IPS-NIHi7 (cell line): ENCODE results near the gene SFRP4.

Source experiments
- DNase-seq: peaks from one replicate; pipeline ENCODE4 v3.0.0; 2012; ENCODE audit warnings: mixed read lengths; ENCODE audit errors: extremely low spot score

Gene SFRP4

GRCh38 chr7:37925620-37926019, 9.0 kb upstream of the SFRP4 start:
- no peak for DNase-seq

DNA sequence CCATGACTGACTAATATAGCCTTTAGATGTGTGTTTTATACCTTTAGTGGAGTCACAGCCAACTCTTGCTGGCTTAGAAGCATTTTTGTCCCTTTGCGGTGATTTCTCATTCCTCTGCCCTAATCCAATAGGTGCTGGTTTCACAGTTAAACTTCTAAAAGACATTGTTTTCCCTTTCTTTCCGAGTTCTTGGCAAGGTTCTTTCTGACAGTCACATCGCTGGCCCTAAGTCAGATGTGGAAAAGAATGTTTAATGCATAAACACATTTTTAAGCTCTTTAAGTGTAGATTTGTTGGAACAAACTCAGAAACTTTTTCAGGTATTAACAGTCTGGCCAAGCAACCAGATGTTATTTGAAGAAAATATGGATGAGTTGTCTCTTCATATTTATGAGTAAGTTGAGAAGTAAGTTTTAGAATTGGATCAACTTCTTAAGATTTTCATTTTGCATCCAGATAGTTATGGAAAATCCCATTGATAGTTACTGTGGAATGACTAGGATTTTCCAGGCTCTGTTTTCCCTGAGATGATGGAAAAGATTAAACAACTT, 7.9 kb upstream of the SFRP4 start:
- DNase-seq: no peak

- DNase-seq: no peak
Measured at GRCh38 chr7:37923996-37924395, 7.4 kb upstream of the SFRP4 start.

GRCh38 chr7:37921876-37922275, 5.3 kb upstream of the SFRP4 start:
- DNase-seq: no peak

GRCh38 chr7:37920849-37921805, 4.5 kb upstream of the SFRP4 start:
- peak; percentile 56 for DNase-seq

DNA sequence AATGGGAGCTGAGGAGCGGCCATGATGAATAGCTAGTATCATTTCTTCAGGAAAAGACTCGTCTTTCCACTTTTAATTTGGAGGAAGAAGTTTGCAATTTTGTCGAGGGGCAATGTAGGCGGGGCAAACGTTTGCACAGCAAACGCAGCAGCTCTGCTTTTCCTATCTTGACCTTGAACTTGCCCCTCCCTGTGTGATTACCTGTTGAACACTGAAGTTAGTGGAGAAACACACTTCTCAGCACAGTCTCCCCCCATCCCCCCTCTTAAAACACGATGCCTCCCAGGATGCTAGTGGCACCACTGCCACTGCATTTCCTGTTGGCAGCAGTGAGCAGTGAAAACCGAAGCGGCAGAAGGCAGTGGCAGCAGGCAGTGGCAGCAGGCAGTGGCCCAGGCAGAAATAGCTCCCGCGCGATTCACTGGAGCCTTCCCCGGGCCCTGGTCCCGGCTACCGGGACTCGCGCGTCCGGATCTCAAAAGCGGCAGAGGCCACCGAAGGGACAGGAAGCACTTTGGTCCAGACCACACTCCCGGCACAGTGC, 3.8 kb upstream of the SFRP4 start, which contains the start of gene EPDR1:
TSS of gene EPDR1 (plus strand) at position 336 of the 544 bp plus-strand sequence. CDS start 300 bp downstream, outside the sequence.
- DNase-seq: peak; percentile 40

GRCh38 chr7:37918526-37918925, 1.9 kb upstream of the SFRP4 start:
- no peak for DNase-seq

GRCh38 chr7:37916017-37916672, 472 bp downstream of the SFRP4 start:
- no peak for DNase-seq

- DNase-seq: no peak
Measured at GRCh38 chr7:37915438-37915837, 1.2 kb downstream of the SFRP4 start.

GRCh38 chr7:37912756-37913155, 3.9 kb downstream of the SFRP4 start:
- no peak for DNase-seq

DNA sequence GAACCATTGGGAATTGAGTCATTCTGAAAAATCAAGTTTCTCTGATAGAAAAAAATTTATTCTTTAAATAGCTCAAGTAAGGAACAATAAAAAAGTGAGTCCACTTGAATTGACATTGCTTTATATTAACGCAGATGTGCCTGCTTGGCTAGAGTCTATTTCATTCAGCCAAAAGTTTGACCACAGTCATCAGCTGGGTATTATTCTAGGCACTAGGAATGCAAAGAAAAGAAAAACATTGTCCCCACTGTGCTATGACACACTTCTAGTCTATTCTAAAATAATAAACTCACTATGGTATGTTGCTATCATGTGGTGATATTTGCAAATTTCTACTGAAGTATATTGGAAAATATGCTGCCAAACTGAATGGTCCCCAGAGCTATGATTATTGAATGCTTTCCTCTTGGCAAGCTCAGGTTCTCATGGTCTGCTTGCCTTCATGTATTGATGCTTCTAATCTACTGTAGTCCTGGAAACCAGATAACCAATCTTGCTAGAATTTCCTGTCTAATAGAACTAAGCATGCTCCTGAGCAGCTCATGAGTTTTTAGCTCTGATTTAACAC, 8.3 kb downstream of the SFRP4 start:
- no peak for DNase-seq

- no peak for DNase-seq
Measured at GRCh38 chr7:37901890-37902524, 14.6 kb downstream of the SFRP4 start.

DNA sequence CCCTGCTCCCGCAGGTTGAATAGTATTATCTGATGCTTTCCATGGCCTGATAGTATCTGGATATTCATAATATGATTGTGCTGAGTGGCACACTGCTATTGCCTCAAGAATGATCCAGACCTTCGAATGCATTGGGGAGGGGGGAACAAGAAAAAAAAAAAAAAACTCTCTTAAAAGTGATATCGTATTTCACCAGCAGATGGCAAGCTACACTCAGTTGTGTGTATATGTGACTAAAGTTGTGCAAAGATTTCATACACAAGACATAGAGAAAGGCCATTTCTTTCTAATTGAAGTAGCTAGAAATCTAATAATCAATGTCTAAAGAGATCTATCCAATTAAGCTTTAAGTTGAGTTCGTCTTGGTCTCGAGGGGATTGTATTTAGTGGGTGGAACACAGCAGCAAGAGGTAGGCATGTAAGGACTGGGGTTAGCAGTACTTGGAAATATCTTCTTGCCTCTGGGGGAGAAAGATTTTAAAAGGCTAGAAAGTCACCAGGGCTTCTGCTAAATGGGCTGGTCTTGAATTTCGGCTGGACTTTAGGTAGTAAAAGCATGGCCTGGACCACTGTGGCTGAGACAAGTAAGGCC, 15.3 kb downstream of the SFRP4 start:
- peak; percentile 38 for DNase-seq

DNA sequence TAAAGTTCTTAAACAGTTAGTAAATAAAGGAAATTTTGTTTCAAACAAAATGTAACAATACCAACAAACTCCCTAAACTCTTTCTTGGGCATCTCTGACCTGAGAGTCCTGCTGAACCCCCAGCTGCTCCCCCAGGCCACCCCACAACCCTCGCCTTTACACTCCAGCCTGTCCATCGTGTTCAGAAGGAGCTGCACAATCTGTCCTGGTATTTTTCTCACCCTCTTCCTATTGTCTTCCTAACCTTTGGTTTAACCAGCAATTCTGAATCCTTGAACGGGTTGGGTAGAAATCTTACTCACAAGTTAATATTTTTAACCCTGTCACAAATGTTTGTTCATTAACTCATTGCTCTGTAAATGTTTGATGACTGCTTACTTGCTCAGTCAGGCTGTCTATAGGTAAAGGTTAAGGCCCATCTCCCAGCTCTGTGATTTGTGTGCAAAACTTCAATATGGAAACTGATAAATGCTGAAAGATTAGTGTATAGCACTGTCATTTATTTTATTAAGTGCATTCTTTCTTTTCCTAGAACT, 16.8 kb downstream of the SFRP4 start:
- DNase-seq: no peak

- DNase-seq: no peak
Measured at GRCh38 chr7:37894671-37895070, 21.9 kb downstream of the SFRP4 start.

DNA sequence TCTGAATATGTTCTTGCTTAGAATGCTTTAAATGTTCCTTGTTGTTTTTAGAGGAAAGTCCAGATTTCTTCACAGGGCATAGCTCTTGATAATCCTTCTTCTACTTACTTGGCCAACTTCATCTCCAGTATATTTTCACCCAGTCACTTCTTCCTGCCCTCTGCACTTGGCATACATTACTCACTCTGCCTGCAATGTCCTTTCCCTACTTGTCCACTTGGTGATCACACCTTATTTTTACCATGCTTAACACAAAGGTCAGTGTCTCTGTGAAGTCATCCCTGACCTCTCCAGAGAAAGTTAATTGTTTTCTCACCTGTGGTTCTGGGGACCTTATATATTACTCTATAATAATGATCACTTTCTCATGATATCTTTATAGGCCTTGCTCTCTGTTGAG, 23.3 kb downstream of the SFRP4 start:
- DNase-seq: no peak

GRCh38 chr7:37882086-37882485, 34.5 kb downstream of the SFRP4 start:
- no peak for DNase-seq
